GM19238 (cell line): ENCODE measurements around the gene ITGB5.

Source experiments
- DNase-seq: peaks from one replicate; pipeline ENCODE4 v3.0.0; 2011; ENCODE audit warnings: low spot score; ENCODE audit not compliant: insufficient read length

Gene ITGB5

DNA sequence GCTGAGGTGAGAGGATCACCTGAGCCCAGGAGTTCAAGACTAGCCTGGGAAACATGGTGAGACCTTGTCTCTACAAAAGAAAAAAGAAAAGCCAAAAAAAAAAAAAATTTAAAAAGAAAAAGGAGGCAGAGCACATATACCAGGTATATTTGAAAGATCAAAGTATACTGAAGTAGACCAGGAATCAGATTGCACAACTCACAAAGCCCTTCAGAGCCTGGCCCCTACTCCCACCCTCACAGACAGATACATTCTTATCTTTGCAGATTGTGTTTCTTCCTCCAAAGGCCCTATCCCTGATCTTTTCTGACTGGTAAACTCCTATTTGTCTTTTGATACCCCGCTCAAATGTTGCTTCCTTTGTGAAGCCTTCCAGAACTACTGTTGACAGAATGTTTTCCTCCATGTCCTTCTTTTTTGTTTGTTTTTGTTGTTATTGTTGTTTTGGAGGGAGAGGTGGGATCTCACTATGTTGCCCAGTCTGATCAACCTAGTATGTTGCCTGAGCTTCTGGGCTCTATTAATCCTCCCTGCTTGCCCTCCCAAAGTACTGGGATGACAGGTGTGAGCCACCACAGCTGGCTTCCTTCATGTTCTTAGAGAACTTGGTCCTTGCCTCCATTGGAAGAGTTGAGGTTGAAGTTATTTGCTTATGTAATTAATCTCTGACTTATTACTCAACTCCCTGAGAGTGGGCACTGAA is 9.8 kb upstream of the ITGB5 start:
- DNase-seq, result no peak

GRCh38 chr3:124895756-124896155 is 8.6 kb upstream of the ITGB5 start:
- no peak for DNase-seq

DNA sequence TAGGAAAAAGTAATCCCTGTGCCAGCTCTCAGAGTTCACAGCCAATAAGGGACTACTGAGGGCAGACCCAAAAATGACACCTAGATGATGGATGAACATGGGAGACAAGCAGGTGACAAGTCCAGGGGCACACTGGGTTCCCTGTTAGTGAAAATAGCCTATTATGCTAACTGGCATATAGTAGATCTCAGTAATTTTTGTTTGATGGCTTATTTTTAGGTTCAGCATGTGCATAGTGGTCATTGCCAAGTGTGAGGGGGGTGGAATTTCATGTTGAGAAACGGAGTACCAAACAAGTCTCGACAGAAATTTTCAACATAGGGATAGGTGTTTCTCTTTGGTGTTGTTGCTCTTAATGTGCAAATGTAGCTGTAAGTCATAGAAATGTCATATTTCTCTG is 6.4 kb upstream of the ITGB5 start:
- no peak for DNase-seq

DNA sequence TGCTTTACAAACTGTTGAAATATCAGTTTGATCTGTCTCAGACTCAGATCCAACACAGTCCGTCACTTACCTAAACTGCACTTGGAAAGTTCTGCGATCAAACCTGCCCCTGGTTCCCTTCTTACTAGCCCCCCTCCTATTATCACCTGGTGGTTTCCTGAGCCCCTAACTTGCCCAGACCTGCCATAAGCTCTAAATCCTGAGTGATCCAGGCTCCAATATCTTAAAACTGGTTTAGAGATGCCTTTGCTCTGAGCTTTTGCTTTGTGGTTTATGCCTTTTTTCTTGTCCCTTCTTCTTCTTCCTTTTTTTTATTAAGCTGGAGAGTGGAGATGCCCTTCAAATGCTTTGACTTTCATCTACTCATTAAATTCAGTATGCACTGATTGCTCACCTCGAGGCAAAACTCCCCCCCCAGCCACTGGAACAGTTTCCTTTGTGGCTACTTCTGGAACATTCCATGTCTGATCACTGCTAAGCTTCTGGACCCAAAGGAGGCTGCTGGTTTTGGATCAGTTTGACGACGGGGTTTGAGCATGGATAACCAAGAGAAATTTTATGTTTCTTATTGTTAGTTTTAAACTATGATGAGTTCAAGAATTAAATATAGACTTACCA is 3.5 kb upstream of the ITGB5 start:
- no peak for DNase-seq

GRCh38 chr3:124888482-124889441 is 1.6 kb upstream of the ITGB5 start:
- DNase-seq, result no peak

DNA sequence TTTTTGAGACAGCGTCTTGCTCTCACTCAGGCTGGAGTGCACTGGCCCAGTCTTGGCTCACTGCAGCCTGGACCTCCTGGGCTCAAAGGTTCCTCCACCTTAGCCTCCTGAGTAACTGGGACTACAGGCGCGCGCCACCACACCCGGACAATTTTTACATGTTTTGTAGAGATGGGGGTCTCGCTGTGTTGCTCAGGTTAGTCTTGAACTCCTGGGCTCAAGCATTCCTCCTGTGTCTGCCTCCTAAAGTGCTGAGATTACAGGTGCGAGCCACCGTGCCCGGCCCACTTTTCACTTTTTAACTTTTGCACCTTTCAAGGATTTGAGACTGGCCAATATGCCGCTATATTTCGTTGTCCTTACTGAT is 750 bp upstream of the ITGB5 start:
- no peak for DNase-seq

DNA sequence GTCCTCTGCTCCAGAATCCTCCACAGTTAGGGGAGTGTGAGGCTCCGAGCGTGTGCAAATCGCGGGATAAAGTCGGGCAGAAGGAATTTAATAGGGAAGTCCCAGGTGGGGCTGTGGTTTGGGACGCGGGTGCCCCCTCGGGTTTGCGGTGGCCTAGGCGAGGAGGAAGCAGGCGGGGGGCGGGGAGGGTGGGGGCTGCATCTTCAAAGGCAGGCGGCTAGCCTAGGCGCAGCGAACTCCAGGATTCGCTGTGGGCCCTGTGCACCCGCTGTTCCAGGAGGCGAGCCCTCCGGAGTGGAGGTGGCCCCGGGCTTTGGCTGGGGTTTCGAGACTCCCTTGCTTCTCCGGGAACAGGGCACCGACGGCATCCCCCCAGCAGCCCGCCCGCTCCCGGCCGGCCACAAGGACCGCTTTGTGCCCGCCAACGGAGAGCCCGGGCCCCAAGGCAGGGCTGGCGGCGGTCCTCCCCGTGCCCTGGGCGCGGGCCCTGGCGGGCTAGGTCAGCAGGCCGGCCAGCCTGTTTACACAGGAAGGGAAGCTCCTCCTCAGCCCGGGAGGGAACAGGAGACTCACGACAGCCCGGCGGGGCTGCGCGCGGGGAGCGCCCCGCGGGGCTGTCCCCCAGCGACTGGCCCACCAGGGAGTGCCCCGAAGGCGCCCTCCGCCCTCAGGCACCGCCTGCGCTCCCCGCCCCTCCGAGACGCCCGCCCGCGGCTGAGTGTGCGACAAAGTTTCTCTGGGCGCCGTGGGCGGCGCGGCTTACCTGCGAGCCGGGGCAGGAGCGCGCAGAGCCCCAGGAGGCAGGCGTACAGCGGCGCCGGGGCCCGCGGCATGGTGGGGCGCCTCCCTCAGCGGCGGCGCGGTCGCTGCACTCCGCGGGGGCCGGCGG is 753 bp downstream of the ITGB5 start:
- peak; percentile 26 for DNase-seq

- no peak for DNase-seq
Observed at GRCh38 chr3:124885466-124886167, 1.5 kb downstream of the ITGB5 start.

GRCh38 chr3:124884474-124885101 is 2.6 kb downstream of the ITGB5 start:
- DNase-seq, result no peak

- DNase-seq, result no peak
Observed at GRCh38 chr3:124883766-124884473, 3.2 kb downstream of the ITGB5 start.

DNA sequence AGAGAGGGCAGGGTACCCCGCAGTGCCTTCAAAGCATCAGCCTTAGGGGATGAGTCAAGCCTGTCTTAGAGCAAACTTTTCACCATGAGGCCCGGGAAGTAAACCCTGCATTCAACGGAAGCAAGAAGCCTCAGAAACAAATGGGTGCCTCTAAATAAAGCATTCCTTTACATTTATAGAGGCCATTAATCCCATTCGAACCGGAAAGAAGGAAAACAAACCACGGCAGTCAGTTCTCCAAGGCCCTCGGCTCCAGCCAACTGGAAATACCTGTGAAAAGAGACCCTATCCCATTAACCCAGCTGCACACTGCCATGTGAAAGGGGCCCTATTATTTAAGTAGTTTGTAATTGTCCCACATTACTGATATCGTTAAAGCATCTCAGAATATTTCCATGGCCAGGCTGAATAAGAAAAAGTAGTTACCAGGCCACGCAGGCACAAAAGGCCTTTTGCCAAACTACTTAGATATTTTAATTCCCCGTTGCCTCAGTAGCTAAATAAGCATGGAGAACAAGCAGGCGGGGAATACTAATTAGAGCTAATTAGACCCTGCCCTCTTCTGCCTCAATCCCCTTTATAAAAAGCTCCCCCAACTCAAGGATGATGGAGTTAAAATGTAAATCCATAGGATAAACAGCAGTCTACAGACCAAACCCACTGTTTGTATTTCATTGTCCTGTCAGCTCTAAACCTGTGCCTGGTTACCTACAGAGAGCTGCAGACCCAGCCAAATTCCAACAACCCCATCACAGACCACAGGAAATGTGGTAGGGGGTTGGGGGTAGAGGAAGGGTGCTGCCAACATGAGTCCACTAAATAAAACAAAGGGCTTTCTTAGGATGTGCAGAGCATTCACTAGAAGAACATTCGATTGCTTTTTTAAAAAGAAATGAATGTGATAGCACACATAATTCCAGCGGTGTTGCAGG is 4.1 kb downstream of the ITGB5 start:
- DNase-seq, result no peak

DNA sequence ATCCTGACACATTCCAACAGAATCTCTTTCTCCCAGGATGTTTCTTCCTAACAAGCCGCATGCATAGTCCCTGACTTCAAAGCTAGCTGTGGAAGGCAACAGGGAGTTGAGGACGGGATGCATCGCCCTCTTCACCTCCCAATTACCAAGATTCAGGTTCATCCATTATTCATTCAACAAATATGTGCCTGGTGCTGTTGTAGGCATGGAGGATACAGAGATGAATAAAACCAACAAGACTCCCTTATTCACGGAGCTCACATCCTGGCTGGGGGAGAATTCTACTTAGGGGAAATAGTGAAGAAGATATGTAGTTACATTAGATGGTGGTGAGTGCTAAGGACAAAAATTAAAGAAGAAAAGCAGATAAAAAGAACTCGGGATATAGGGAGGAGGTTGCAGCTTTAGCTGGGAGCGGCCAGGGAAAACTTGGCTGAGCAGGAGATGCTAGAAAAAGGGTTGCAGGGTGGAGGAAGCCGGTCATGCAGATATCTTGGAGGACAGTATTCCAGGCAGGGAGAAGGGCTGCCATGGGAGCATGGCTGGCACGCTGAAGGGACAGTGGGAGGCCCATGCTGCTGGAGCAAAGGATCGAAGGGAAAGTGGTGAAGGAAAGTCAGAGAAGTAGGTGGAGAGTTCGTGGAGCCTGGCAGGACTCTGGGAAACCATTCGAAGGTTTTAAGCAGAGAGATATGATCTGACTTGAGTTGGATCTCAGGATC is 5.0 kb downstream of the ITGB5 start:
- DNase-seq, result no peak

DNA sequence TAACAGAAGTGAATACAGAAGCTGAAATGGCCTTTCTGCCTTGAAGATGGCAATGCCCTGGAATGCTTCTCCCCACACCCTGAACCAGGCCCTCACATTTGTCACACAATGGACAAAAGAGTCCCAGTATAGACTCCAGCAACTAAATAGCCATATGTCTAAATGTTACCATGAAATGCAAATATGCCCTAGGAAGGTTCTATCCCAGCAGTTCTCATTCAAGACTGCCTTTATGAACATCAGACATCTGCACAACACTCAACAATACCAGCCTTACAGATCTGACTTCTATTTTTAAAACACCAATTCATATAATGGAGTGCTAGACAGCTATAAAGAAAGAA is 7.9 kb downstream of the ITGB5 start:
- DNase-seq, result no peak

- DNase-seq, result peak; percentile 10
Observed at GRCh38 chr3:124878561-124879336, 8.4 kb downstream of the ITGB5 start.

GRCh38 chr3:124877674-124878073 is 9.5 kb downstream of the ITGB5 start:
- DNase-seq, result no peak

- DNase-seq, result no peak
Observed at GRCh38 chr3:124876401-124876878, 10.7 kb downstream of the ITGB5 start.

DNA sequence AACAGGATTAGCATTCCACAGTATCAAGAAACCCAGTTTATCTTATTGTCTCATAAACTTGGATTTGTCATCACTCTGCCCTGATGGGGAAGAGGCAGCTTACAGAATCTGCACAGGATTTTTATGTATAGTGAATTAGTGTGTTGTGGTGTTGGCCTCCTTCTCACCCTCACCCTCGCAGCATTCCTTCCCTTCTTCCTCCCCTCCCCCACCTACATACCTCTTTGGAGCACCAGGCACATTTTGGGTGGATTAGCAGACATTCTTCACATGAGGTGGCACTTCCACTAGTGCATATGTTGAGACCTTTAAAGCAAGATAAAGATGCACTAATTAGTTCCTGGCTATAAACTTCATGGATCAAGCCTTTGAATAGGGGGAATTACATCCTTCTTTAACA is 13.9 kb downstream of the ITGB5 start:
- DNase-seq, result no peak
